Stimulated activated CD8-positive, alpha-beta memory T cell treated with anti-CD3 and anti-CD28 coated beads, Interleukin-15, amount 100 ng/mL, for 4 hours (primary cell): Measurements from ENCODE around the gene OXLD1.
"Not testable (repeated sequence)": the region's sequence is repeated elsewhere in the genome, so short reads cannot be mapped to it uniquely, and the experiment has no call there.

Experiments used
- DNase-seq, 2 donors: peaks; one replicate each; pipeline ENCODE4 v3.0.0-alpha.2; 2020; ENCODE audit warnings: low read depth in 2 of 2

Gene OXLD1

DNA sequence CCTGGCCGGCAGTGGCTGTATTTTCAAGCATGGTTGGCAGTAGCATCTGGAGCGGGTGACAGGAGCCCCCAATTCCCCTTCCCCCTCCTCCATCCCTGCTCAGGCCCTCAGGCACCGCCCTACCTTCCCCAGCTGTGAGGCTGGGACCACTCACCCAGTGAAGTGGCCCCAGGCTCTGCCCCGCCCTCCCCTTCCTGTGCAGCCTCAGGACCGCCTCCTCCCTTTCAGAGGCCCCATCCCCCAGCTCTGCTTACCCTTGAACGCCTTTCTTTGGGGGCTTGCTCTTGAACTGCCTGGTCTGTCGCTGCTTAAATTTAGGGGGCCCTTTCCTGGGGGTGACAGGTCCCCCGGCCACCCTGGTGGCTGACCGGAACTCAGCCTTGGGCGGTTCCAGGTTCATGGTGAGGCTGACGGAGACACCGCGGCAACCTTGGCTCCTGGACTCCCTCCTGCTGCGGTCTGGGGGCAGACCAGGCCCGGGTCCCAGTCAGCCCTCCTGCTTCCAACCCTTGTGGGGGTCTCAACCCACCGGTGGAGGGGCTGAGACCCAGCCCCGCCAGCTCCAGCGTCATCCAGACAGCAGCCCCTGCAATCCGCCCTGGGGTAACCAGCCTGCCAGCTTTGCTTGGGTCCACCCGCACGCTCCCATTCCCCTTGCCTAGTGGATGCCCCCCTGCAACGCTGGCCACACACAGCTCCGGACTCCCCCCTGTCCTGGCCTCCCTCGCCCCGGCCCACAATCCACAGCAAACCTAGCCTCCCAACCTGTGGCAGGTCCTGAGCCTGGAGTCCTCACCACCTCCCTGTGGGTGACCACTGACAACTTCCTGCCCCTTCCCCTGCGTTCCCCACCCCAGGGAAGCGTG, 13.3 kb downstream of the OXLD1 start:
- no peak for DNase-seq

DNA sequence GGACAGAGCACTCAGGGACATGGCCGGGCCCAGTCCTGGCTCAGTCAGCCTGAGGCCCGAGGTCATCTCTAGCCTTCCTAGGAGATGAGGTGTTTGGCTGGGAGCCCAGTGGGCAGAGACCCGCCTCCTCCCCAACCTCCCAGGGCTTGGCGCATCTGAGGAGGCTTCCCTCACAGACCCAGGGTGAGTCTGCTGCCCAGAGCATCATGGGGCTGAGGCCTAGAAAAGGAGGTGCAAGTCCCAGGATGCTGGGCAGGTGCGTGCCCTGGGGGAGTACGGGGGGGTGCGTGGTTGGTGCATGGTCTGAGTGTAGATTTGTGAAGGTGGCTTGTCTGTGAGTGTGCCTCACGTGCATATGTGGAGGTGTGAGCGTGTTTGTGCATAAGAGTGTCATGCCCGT, 14.7 kb downstream of the OXLD1 start:
- no peak for DNase-seq

DNA sequence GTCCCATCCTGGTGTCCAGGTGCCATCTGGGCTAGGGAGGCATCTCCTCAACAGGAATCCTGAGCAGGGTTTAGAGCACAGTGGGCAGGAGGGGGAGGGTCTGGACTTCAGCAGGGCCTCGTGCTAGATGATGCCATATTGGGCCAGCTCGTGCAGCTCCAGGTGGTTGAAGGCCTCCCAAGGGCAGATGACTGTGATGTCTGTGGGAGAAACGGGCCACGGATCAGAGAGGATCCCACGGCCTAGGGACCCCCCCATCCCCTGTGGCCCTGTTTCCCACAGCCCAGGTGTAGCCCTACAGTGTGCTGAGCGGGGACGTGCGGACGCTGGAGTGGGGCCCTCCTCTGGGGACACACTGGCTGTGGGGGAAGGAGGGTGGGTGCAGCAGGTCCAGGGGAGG, 15.5 kb downstream of the OXLD1 start:
- no peak for DNase-seq

GRCh38 chr17:81648707-81649085, 17.7 kb downstream of the OXLD1 start:
- DNase-seq, result no peak

GRCh38 chr17:81648013-81648706, 18.2 kb downstream of the OXLD1 start:
- no peak for DNase-seq

GRCh38 chr17:81647640-81648012, 18.8 kb downstream of the OXLD1 start:
- no peak for DNase-seq

GRCh38 chr17:81646869-81647600, 19.4 kb downstream of the OXLD1 start:
- no peak for DNase-seq

GRCh38 chr17:81644976-81645952, 21.1 kb downstream of the OXLD1 start:
- DNase-seq, result no peak

GRCh38 chr17:81644496-81644895, 21.9 kb downstream of the OXLD1 start:
- no peak for DNase-seq

GRCh38 chr17:81641825-81642489, 24.4 kb downstream of the OXLD1 start:
- no peak for DNase-seq

DNA sequence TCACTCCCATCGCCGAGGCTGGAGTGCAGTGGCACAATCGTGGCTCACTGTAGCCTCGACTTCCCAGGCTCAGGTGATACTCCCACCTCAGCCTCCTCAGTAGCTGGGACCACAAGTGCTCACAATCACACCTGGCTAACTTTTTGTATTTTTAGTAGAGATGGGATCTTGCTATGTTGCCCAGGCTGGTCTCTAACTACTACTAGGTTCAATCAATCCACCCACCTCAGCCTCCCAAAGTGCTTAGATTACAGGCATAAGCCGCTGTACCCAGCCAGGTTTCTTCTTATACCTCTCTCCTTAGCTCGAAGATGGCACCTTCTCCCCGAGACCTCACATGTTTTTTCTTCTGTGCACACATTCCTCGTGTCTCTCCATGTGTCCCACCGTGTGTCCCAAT, 26.4 kb downstream of the OXLD1 start:
- no peak for DNase-seq

DNA sequence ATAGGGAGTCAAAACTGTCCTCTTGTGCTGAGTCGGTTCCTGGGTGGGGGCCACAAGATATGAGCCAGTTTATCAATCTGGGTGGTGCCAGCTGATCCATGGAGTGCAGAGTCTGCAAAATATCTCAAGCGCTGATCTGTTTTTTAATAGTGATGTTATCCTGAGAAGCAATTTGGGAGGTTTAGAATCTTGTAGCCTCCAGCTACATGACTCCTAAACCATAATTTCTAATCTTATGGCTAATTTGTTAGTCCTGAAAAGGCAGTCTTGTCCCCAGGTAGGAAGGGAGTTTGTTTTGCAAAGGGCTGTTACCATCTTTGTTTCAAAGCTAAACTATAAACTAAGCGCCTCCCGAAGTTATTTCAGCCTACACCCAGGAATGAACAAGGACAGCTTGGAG, 27.7 kb downstream of the OXLD1 start:
- DNase-seq, result no peak

DNA sequence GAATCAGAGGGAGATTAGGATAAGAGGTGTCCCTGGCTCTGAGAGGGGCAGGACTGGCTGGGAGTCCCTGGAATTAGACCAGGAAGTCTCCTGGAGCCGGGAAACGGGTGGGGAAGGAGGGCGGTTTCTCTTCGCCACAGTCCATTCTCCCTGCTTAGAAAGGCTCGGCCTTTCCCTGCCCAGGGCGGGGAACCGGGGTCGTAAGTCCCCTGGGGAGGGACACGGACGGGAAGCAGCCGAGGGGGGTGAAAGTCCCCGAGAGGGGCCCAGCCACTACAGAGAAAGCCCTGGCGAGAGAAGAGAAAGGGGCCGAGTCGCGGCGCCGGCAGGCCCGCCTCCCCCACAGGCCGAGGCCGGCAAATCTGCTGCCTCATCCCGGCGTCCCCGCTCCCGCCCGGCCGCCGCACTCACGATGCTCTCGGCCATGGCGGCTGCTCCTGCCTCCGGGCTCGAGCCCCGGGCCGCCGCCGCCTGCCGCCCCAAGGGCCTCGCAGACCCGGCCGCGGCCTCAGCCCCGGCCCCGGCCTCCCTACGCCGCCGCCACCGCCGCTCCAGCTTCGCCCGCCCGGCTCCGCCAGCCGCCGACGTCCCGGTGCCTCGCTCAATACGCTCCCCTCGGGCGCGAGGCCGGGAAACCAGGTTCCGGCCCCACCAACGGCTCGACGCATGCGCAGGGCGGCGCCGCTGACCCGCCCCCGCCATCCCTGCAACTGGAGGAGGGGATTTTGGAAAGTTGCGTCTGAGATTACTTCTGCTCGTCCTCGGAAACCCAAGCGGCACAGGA, 29.7 kb downstream of the OXLD1 start, which contains the start of the genes NPLOC4 and TSPAN10:
Gene NPLOC4, minus strand, starts transcription at position 608 of the 784 bp plus-strand sequence. Its CDS starts 182 bp downstream, at position 426.
Gene TSPAN10, plus strand, starts transcription at position 692 of the 784 bp plus-strand sequence. CDS start 5,217 bp downstream, outside the sequence.
- peak; percentile 62 to 74 for DNase-seq

DNA sequence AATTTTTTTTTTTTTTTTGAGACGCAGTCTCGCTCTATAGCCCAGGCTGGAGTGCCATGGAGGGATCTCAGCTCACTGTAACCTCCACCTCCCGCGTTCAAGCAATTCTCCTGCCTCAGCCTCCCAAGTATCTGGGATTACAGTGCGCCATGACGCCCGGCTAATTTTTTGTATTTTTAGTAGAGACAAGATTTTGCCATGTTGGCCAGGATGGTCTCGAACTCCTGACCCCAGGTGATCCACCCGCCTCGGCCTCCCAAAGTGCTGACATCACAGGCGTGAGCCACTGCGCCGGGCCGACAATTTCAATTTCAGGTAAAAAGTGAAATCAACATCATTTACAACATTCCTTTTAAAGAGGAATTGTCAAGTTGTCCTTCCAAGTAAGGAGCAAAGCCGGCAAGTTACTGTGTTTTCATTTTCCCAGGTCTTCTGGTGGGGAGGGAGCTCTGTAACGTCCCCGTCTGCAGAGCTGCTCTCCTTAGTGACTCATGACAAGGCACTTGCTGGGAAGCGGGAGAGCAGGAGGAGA, 30.4 kb downstream of the OXLD1 start:
- DNase-seq, result no peak

GRCh38 chr17:81635431-81635830, 31.0 kb downstream of the OXLD1 start:
- DNase-seq, result no peak

GRCh38 chr17:81631482-81631881, 34.9 kb downstream of the OXLD1 start:
- no peak for DNase-seq

DNA sequence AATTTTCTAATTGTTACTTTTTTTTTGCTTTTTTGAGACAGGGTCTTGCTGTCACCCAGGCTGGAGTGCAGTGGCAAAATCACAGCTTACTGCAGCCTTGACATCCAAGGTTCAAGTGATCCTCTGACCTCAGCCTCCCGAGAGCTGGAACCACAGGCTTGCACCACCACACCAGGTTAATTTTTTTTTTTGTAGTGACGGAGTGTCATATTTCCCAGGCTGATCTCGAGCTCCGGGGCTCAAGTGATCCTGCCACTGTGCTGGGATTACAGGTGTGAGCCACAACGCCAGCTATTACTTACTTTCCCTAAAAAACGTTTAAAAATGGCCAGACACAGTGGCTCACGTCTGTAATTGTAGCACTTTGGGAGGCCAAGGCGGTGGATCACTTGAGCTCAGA, 36.1 kb downstream of the OXLD1 start:
- DNase-seq, result no peak

- no peak for DNase-seq
Measured at GRCh38 chr17:81621494-81622130, 44.8 kb downstream of the OXLD1 start.

- not testable (repeated sequence) for DNase-seq
Measured at GRCh38 chr17:81618307-81618706, 48.1 kb downstream of the OXLD1 start.
